GM04503 (cell line): Measurements from ENCODE around the gene BMP6.

Experiments
- DNase-seq: peaks from one replicate; pipeline ENCODE4 v3.0.0-alpha.2; 2012; ENCODE audit warnings: low read depth

BMP6 gene

GRCh38 chr6:7747901-7748504 lies 22.1 kb downstream of the BMP6 start:
- no peak for DNase-seq

DNA sequence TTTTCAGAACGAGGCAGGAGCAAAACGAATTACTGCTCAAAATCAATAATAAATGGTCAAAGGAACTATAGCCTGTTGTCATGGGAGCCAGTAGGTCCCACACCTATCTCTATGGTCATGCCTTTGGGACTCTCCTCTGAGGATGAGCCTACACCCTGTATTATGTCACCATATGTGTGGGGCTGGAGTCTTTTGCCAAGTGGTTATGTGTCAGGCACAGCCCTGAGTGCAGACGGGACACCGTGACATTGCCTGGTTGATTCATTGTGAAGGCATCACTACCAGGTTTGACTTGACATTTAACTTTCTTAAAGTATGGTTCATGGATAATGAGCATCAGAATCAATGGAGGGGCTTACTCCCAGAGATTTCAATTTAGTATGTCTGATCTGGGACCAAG lies 23.6 kb downstream of the BMP6 start:
- no peak for DNase-seq

DNA sequence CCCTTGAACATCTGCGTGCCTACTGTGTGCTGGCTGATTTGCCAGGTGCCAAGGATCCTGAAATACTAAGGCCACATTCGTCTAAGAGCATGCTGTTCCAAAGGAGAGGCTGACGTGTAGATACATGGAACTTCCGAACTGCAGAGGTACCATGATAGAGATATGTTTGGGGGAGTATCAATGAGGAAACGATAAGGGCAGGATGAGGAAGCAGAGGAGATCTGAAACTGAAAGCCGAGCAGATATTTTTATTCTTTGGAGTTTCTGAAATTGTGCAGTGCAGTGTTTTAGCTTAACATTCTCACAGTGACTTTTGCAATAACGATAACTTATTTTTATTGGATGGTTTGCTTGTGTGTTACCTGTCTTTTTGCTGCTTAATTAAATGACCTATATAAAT lies 24.3 kb downstream of the BMP6 start:
- DNase-seq = no peak

- DNase-seq = peak; percentile 92
Observed at GRCh38 chr6:7758456-7758855, 32.6 kb downstream of the BMP6 start.

DNA sequence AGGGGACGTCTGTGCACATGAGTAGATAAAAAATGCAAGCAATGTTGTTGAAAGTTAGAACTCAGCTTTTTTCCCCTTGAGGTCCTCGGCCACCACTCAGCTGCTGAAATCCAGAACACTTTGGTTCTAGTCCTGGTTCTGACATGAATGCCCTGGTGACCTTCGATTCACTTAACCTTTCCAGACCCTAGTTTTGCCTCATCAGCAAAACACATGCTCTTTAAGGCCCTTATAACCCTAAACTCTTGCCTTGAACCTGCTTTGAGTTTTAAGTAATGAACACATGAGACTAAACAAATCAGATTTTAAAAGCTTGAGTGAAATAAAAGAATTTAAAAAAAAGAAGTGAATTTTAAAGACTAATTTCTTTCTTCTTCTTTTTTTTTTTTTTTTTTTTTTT lies 33.4 kb downstream of the BMP6 start:
- no peak for DNase-seq

DNA sequence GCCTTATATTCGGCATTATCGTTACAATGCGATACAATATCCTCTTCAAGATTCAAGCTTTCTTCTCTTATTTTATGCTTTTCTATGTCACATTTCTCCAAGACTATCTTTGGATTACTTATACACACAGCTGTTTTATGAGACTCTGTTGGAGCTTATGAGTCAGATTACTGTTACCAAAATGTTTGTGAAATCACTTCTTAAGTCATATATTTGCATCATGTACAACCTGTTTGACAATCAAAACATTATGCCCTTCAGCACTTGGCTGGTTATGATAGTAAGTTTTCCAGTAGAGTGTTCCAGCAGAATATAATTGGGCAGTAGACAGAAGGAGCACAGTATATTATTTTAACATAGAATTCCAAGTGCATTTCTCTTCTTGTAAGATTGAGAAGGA lies 35.2 kb downstream of the BMP6 start:
- no peak for DNase-seq

GRCh38 chr6:7762760-7763159 lies 36.9 kb downstream of the BMP6 start:
- DNase-seq = no peak

GRCh38 chr6:7763881-7764280 lies 38.0 kb downstream of the BMP6 start:
- DNase-seq = no peak

DNA sequence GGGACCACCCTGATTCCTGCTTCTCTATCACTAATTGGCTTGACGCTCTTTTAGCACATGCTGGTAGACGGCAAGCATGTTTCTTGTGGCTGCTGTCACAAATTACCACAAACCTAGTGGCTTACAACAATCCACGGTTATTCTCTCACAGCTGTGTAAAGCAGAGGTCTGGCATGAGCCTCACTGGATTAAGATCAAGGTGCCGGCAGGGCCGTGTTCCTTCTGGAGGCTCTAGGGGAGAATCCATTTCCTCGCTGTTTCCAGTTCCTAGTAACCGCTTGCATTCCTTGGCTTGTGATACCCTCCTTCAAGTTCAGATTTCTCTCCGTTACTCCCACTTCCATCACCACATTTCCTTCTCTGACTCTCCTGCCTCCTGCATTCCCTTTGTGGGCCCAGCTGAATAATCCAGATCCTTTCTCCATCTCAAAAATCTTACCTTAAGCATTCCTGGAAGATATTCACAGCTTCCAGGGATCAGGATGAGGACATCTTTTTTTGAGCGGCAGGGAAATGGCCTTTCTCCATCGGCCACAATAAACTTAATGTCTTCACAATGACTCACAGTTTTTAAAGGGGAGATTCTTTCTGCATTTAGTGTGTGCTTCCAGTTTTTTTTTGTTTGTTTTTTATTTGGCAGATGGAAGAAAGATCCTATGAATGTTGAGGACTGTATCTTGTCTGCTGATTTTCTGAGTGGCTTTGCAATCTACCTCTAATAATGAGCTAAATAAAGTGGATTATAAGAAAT lies 39.9 kb downstream of the BMP6 start:
- DNase-seq = no peak

DNA sequence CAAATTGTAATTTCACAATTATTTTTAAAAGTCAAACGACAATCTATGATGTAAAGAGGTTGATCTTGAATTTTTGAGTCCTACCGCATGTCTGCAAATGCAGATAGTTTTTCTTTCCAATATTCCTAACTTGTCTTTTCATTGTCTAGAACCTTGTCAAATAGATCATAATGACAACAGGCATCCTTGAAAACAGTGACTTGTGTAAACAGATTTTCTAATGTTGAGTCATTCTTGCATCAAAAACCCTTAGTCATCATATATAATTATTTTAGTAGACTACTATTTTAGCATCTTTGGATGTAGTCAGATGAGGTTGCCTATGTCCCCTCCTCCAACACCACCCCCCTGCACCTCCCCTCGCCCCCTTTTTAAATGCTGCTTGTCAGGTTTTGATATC lies 43.8 kb downstream of the BMP6 start:
- no peak for DNase-seq

- no peak for DNase-seq
Observed at GRCh38 chr6:7770111-7770510, 44.2 kb downstream of the BMP6 start.

GRCh38 chr6:7770601-7771000 lies 44.7 kb downstream of the BMP6 start:
- no peak for DNase-seq

DNA sequence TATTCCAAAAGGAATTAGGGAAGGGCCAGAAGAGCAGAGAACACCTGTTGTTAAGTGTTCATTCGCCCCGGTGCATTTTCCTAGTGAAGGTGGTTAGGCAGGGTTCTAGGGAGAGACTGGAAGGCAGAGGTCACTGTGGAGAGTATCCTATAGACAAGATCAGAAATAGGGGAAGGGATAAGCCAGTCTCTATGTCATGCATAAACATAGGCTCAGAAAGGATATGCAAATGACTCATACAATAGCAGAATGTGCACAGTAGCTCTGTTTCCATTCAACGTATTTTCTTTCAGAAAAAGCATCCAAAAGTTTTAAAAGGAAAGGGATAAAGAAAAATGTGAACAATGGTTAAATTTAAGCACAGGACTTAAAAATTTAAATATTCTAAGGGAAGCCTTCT lies 47.4 kb downstream of the BMP6 start:
- no peak for DNase-seq

GRCh38 chr6:7773914-7774313 lies 48.0 kb downstream of the BMP6 start:
- no peak for DNase-seq

- DNase-seq = no peak
Observed at GRCh38 chr6:7776509-7776908, 50.6 kb downstream of the BMP6 start.

- no peak for DNase-seq
Observed at GRCh38 chr6:7777074-7777473, 51.2 kb downstream of the BMP6 start.

- no peak for DNase-seq
Observed at GRCh38 chr6:7781240-7781639, 55.3 kb downstream of the BMP6 start.

GRCh38 chr6:7784248-7784647 lies 58.3 kb downstream of the BMP6 start:
- no peak for DNase-seq

DNA sequence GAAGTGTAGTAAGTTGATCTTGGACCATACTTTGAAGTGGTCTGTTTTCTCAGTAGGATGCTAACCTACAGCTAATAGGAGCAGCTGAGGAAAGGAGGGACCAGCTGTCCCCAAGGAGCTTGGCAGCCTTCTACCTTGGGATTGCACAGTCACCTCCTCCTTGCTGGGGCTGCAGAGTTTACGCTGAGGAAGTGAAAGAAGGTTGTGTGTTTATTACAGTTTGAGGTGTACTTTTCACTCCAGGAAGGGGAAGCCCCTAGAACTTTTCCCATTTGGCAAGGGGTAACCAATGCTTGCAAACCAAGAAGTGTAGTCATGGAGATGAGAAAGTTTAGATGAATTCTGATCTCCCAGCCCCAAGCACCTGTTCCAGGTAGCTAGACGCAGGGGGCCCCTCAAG lies 58.8 kb downstream of the BMP6 start:
- no peak for DNase-seq

DNA sequence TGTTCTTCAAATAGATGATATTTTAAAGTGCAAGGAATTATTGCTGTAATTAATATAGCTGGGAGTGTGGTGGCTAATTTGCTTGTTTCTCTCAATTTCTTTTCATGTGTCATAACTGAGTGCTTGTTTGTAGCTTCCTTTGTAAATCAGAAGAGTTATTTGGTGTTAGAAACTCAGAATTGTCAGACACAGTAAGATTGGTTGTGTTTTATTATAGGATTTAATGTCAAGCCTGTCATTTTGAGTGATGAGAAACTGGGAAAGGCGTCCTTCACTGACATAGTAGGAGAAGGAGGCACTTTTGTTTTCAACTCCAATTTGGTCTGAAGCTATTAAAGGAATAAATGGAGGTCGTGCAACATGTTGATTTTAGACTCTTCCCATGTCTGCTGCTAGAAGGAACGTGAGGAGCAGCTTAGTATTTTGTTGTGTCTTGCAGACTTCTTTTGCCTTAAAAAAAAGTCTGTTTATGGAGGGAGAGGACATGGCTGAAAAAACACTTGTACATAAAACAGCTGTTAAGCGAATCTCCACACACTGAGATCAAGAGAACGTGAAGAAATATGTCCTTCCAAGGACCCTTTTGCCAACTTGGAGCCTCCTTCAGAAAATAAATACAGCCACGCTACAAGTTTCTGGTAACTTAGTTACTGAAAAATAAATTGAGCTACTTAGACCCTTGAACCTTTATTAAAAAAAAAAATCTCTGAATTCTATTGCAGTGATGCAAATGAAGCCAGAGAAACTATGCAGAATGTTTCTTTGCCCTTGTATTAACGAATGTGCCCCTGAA lies 59.5 kb downstream of the BMP6 start:
- DNase-seq = no peak

- no peak for DNase-seq
Observed at GRCh38 chr6:7786214-7786661, 60.3 kb downstream of the BMP6 start.

- peak; percentile 92 for DNase-seq
Observed at GRCh38 chr6:7787137-7787608, 61.3 kb downstream of the BMP6 start.

GRCh38 chr6:7787731-7788130 lies 61.8 kb downstream of the BMP6 start:
- no peak for DNase-seq
